LNCaP clone FGC (cell line): ENCODE results near the gene STPG4.

Source experiments
- DNase-seq: peaks from one replicate; pipeline ENCODE4 v3.0.0-alpha.2; 2011; ENCODE audit warnings: low read depth
- H3K4me3 ChIP-seq: 2 replicates; pipeline ENCODE4 v1.5.1; 2011; ENCODE audit warnings: mild to moderate bottlenecking, low read depth, low read length, control low read depth
- CTCF ChIP-seq: IDR thresholded peaks from 2 replicates; pipeline ENCODE4 v1.5.1; 2012; ENCODE audit warnings: mild to moderate bottlenecking; ENCODE audit not compliant: control insufficient read depth, insufficient read depth; ENCODE audit errors: extremely low read depth

Gene STPG4

GRCh38 chr2:47088371-47089082 lies 66.6 kb downstream of the STPG4 start:
- DNase-seq: no peak
- H3K4me3 ChIP-seq: no peak overlapping the region
- TF ChIP-seq CTCF: no peak

- no peak overlapping the region for H3K4me3 ChIP-seq
- DNase-seq: no peak
- TF ChIP-seq CTCF: no peak
Measured at GRCh38 chr2:47087051-47087450, 68.1 kb downstream of the STPG4 start.

GRCh38 chr2:47086571-47086970 lies 68.5 kb downstream of the STPG4 start:
- no peak for DNase-seq
- TF ChIP-seq CTCF: no peak
- no peak overlapping the region for H3K4me3 ChIP-seq

GRCh38 chr2:47086054-47086471 lies 69.0 kb downstream of the STPG4 start:
- no peak for DNase-seq

GRCh38 chr2:47083886-47084687 lies 71.0 kb downstream of the STPG4 start:
- TF ChIP-seq CTCF: no peak
- H3K4me3 ChIP-seq: no peak overlapping the region
- DNase-seq: no peak

More at GRCh38 chr2:47086054-47086471, 69.0 kb downstream of the STPG4 start:
- no peak for TF ChIP-seq CTCF
- no peak overlapping the region for H3K4me3 ChIP-seq

- no peak overlapping the region for H3K4me3 ChIP-seq
- TF ChIP-seq CTCF: no peak
- DNase-seq: no peak
Measured at GRCh38 chr2:47083485-47083884, 71.6 kb downstream of the STPG4 start.
